ENCODE measurements around the gene RNF20.

GRCh38 chr9:101594796-101595195, 61.1 kb downstream of the RNF20 start, which contains the start of gene PPP3R2:
- TF ChIP-seq POLR2AphosphoS5 (IDR thresholded peaks at IDR 0.05), result no peak
- TF ChIP-seq CTCF (IDR thresholded peaks at IDR 0.05), result no peak
- TF ChIP-seq POLR2A (IDR thresholded peaks at IDR 0.05), result no peak
- no peak for TF ChIP-seq EP300 (IDR thresholded peaks at IDR 0.05)

Data from upper lobe of left lung (tissue), 4 donors.